ENCODE data around the gene SCAPER. TPM values are rescaled to one million over a fixed set of nuclear protein-coding genes. Genes with fewer than 3 reads are reported as not detected.

SCAPER gene
- total RNA-seq, 1 experiment from 2014 or later, result 10.3 TPM

GRCh38 chr15:76585576-76585897, 319.6 kb downstream of the SCAPER start:
- CTCF ChIA-PET, result no interaction called here
- peaks cover 24% of the 10 kb centered on the region for H3K9me3 Mint-ChIP-seq
- no peak for TF ChIP-seq NR1H2 (CRISPR knock-in tag; IDR thresholded peaks at IDR 0.05)
- no peak for TF ChIP-seq SMAD4 (CRISPR knock-in tag; IDR thresholded peaks at IDR 0.05)
- TF ChIP-seq USF2 (CRISPR knock-in tag; IDR thresholded peaks at IDR 0.05), result no peak
- TF ChIP-seq ZBTB43 (CRISPR knock-in tag; IDR thresholded peaks at IDR 0.05), result no peak
- TF ChIP-seq TCF7 (CRISPR knock-in tag; IDR thresholded peaks at IDR 0.05; ENCODE audit: low read depth), result no peak
- no peak for TF ChIP-seq NFATC4 (CRISPR knock-in tag; IDR thresholded peaks at IDR 0.05)
- TF ChIP-seq RORB (CRISPR knock-in tag; IDR thresholded peaks at IDR 0.05), result no peak
- TF ChIP-seq FOXK1 (CRISPR knock-in tag; IDR thresholded peaks at IDR 0.05), result no peak
- TF ChIP-seq ZNF416 (CRISPR knock-in tag; IDR thresholded peaks at IDR 0.05), result no peak
- no peak for TF ChIP-seq MAX (CRISPR knock-in tag; IDR thresholded peaks at IDR 0.05)
- TF ChIP-seq, protein P1, sequence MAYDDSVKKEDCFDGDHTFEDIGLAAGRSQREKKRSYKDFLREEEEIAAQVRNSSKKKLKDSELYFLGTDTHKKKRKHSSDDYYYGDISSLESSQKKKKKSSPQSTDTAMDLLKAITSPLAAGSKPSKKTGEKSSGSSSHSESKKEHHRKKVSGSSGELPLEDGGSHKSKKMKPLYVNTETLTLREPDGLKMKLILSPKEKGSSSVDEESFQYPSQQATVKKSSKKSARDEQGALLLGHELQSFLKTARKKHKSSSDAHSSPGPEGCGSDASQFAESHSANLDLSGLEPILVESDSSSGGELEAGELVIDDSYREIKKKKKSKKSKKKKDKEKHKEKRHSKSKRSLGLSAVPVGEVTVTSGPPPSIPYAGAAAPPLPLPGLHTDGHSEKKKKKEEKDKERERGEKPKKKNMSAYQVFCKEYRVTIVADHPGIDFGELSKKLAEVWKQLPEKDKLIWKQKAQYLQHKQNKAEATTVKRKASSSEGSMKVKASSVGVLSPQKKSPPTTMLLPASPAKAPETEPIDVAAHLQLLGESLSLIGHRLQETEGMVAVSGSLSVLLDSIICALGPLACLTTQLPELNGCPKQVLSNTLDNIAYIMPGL (CRISPR knock-in tag; IDR thresholded peaks at IDR 0.05), result no peak
- TF ChIP-seq SMAD3 (CRISPR knock-in tag; IDR thresholded peaks at IDR 0.05; ENCODE audit: borderline replicate concordance), result no peak
- no peak for TF ChIP-seq ZNF396 (CRISPR knock-in tag; IDR thresholded peaks at IDR 0.05; ENCODE audit: borderline replicate concordance)
- no peak for TF ChIP-seq ZNF138 (CRISPR knock-in tag; conservative IDR thresholded peaks at IDR 0.05)
- TF ChIP-seq CREB1 (CRISPR knock-in tag; IDR thresholded peaks at IDR 0.05), result no peak
- TF ChIP-seq, protein P2, sequence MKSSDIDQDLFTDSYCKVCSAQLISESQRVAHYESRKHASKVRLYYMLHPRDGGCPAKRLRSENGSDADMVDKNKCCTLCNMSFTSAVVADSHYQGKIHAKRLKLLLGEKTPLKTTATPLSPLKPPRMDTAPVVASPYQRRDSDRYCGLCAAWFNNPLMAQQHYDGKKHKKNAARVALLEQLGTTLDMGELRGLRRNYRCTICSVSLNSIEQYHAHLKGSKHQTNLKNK (CRISPR knock-in tag; IDR thresholded peaks at IDR 0.05), result no peak
- no peak for TF ChIP-seq TEAD1 (CRISPR knock-in tag; IDR thresholded peaks at IDR 0.05)
- no peak for TF ChIP-seq ZBTB21 (CRISPR knock-in tag; IDR thresholded peaks at IDR 0.05; ENCODE audit: borderline replicate concordance)
- TF ChIP-seq ZNF425 (CRISPR knock-in tag; conservative IDR thresholded peaks at IDR 0.05), result no peak

GRCh38 chr15:76584868-76585575, 320.1 kb downstream of the SCAPER start:
- Mint-ChIP-seq H3K36me3 (peaks cover 13% of the 10 kb centered on the region), H3K27me3 (ENCODE audit: low read depth) (no peaks in the 10 kb centered on the region), H3K4me1 (no peaks in the 10 kb centered on the region), H3K9me3 (peaks cover 26% of the 10 kb centered on the region), H3K27ac (no peak overlapping the region), H3K4me3 (no peak overlapping the region)
- ChIA-PET CTCF (no interaction called here), POLR2A (no interaction called here)
- no peak for DNase-seq (ENCODE audit: low spot score)
- ATAC-seq, result no peak
- TF ChIP-seq ERG (CRISPR knock-in tag; IDR thresholded peaks at IDR 0.05), result no peak
- no peak for TF ChIP-seq RELA (CRISPR knock-in tag; IDR thresholded peaks at IDR 0.05; ENCODE audit: borderline replicate concordance)
- no peak for TF ChIP-seq ZNF281 (CRISPR knock-in tag; IDR thresholded peaks at IDR 0.05)
- TF ChIP-seq ATF1 (CRISPR knock-in tag; IDR thresholded peaks at IDR 0.05), result no peak
- TF ChIP-seq ESRRA (CRISPR knock-in tag; IDR thresholded peaks at IDR 0.05; ENCODE audit: borderline replicate concordance), result no peak
- no peak for TF ChIP-seq IRF2 (CRISPR knock-in tag; IDR thresholded peaks at IDR 0.05; ENCODE audit: borderline replicate concordance, low read depth)

More at GRCh38 chr15:76585576-76585897, 319.6 kb downstream of the SCAPER start:
- Mint-ChIP-seq H3K27me3 (ENCODE audit: low read depth) (no peaks in the 10 kb centered on the region), H3K27ac (no peak overlapping the region), H3K4me1 (no peaks in the 10 kb centered on the region), H3K4me3 (no peak overlapping the region), H3K36me3 (peaks cover 13% of the 10 kb centered on the region)
- ATAC-seq, result no peak
- POLR2A ChIA-PET, result no interaction called here
- DNase-seq (ENCODE audit: low spot score), result no peak

All from WTC11 (cell line).